Esophagus squamous epithelium (tissue), 4 donors: ENCODE results near the gene ZNF84.

Experiments
- CTCF ChIP-seq, 6 experiments: fragments of 450-650 bp in 4 of 6; fragments of 200-600 bp in 2 of 6; sonication (generic) in 2 of 6; IDR thresholded peaks; one replicate each; pipeline ENCODE4 v1.5.1; 2016 to 2019; ENCODE audit warnings: antibody characterized with exemption in 6 of 6, mild to moderate bottlenecking in 4 of 6, moderate library complexity in 4 of 6
- POLR2A ChIP-seq, 4 donors: fragments of 450-650 bp; IDR thresholded peaks; one replicate each; pipeline ENCODE4 v1.6.1; 2017; ENCODE audit warnings: antibody characterized with exemption in 4 of 4, mild to moderate bottlenecking in 4 of 4, moderate library complexity in 3 of 4

GRCh38 chr12:133107121-133107520, 69.8 kb downstream of the ZNF84 start:
- no peak for TF ChIP-seq CTCF (IDR thresholded peaks at IDR 0.05)
- no peak for TF ChIP-seq POLR2A (IDR thresholded peaks at IDR 0.05)
